GM03348 (cell line): ENCODE data around the gene NDUFS6.
"Not testable (repeated sequence)": the region's sequence is repeated elsewhere in the genome, so short reads cannot be mapped to it uniquely, and the experiment has no call there.

ENCODE experiments used
- DNase-seq: peaks from one replicate; pipeline ENCODE4 v3.0.0; 2012; ENCODE audit warnings: low spot score

NDUFS6 gene

GRCh38 chr5:1798589-1798988 lies 2.6 kb upstream of the NDUFS6 start:
- DNase-seq = not testable (repeated sequence)

DNA sequence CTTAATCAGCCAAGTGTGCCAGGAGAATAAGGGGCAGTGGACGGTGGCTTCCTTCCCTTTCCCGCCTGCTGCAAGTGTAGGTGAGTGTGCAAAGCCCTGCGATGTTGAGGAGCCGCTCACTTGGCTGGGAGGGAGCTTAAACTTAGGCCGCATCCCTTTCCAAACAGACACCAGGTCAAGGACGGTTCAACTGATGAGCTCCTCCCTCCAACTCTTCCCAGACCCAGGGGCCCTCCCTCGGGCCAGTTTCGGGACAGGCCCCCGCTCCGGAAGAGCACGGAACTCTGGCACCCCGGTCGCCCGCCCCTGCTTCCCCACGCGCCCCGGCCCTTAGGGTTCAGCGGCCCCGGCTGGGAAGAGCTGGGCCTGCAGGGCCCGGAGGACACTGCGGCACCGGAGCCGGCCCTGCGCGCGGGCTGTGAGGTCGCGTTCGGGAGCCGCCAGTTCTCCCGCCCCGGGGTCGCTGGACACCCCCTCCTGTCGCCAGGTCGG lies 2.1 kb upstream of the NDUFS6 start:
- peak; percentile 62 for DNase-seq

DNA sequence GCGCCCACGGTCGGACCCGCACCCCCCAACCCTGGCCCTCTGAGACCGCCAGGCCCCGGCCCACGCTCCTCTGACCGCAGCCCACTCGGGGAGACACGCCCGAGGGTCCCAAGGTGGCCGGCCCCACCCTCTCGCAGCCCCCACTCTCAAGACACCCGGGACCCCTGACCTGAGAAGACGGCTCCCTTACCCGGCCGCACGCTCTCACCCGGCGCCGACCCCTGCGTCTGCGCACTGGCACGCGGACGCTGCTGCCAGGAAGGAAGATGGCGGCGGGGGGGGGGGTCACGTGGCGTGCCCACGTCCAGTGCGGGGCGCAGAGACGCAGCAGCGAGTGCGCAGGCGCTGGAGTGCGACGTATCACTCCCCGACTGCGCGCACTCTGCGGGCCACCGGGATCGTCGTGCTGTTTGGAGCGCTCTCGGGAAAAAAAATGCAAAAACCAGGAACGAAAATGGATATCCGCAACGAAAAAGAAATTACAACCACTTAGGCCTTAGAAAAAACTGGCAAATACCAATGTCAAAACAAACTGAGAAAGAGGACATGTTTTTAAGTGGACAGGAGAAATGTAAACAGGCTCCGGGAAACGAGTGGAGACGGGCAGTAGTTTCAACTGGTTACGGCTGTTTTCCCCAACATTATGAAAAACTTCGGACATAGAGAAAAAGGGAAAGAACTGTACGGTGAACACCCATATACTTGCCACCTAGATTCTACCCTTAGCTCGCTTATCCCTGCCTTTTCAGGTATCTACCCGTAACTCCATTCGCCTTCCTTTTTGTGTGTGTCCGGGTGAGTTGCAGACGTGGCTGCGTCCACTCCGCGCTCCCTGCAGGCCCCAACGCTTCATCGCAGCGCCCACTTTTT lies 1.4 kb upstream of the NDUFS6 start, which contains the start of gene MRPL36:
Gene MRPL36 (minus strand): TSS at position 236 of the 870 bp plus-strand sequence. CDS start 902 bp downstream, outside the sequence.
- peak; percentile 100 for DNase-seq

- no peak for DNase-seq
Observed at GRCh38 chr5:1800472-1801221, 560 bp upstream of the NDUFS6 start.

GRCh38 chr5:1801967-1802295 lies 724 bp downstream of the NDUFS6 start:
- no peak for DNase-seq

GRCh38 chr5:1803192-1803591 lies 2.0 kb downstream of the NDUFS6 start:
- no peak for DNase-seq

DNA sequence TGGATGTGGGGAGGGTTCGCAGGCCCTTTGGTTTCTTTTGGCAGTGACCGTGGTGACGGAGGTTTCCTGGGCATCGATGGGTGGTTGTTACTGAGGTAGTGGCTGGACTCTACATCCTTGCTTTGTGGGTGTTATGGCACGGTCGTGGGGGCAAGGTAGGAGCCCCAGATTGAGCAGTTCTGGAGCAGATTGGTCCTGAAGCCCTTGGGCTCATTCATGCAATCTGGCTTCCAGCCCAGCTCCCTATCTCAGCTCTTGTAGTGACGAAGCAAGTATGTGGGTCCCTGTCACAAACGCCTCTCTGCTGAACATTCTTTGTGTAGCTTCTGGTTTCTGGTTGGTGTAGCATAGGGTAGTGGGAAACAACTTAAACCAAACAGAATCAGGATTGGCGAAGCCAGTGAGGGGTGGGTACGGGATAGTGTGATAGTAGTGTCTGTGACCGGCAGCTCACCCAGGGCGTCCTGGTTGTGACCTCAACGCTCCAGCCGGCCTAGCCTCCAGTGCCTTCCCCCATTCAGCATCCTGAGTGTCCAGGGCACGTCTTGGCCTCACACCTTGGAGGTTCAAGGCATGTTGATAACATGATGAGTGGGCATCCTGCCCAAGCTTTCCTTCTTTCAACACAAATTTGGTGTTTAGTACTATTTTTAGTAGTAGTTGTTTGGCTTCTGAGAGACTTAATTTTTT lies 2.9 kb downstream of the NDUFS6 start:
- no peak for DNase-seq

DNA sequence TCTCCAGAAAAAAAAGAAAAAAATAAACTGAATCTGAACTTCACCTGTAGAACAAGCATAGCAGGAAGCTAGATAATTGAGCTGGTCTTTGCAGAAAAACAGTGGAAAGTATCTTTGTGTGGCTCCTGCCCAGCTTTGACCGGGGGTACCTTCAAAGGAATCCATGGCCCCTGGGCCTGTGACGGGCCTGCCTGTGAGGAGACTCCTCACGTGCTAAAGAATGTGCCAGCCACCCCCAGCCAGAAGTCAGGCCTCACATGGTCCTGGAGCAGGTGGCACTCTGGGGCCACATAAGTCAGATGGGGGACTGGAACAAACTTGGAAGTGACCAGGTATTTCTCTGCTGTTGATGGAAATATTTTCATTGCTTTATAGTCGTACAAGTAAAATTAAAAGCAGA lies 4.1 kb downstream of the NDUFS6 start:
- DNase-seq = no peak

- DNase-seq = no peak
Observed at GRCh38 chr5:1805736-1806135, 4.5 kb downstream of the NDUFS6 start.

DNA sequence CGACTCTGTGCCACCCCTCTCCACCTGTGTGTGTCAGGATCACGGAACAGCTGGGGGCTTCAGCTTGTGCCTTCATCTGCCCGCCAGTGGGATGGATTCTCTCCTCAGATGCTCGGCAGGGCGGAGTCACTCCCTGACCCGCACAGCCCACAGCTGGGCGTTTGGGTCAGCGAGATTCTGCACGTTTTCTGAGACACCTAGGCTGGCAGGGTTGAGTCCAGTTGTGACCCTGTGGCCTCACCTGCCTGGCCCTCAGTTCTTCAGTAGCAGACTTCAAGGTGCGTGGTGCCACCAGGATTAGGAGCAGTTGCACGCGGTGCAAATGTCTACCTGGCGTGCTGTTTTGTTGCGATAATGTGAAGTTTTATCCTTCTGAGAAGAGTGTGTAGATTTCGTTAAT lies 5.0 kb downstream of the NDUFS6 start:
- no peak for DNase-seq

DNA sequence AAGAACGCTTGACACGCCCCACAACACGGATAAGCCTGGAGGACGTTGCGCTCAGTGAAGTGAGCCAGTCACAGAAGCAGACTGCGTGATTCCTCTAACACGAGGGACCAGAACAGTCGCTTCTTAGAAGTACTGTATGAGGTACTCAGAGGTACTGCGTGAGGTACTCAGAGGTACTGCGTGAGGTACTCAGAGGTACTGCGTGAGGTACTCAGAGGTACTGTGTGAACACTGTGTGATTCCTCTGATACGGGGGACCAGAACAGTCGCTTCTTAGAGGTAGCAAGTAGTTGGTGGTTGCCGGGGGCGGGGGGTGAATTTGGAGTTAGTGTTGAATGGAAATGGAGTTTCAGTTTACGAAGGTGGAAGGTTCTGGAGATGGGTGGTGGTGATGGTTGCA lies 5.8 kb downstream of the NDUFS6 start:
- no peak for DNase-seq

DNA sequence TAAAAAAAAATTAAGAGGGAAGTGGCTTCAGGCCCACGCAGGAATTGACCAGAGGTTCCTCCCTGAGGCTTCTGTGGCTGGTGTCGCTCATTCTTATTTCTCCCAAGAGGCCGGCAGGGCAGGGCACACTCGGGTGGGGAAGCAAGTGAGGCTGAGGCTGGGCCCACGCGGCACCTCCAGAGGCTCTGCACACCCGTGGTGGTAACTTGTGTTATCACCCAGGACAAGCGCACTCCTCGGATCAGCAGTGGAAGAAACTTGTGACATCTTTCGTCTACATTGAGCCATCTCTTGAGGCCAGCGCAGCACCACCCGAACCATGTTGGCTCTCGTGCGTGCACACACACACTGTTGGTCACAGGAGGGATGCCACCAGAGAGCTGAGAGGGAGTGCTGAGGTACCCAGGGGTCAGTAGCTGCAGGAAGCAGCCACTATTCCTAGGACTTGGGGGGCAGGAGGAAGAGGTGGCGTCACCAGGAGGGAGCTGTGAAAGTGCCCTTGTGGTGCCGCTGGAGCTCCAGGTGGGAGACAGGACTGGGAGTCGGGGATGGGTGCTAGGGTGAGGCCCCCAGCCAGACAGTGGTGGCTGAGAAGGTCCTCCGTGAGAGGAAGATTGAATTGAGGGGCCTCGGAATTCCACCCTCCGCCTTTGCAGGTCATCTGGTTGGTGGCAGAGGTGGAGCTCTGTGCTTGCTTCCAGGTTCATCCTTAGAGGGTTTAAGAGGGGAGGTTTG lies 6.4 kb downstream of the NDUFS6 start:
- DNase-seq = no peak

DNA sequence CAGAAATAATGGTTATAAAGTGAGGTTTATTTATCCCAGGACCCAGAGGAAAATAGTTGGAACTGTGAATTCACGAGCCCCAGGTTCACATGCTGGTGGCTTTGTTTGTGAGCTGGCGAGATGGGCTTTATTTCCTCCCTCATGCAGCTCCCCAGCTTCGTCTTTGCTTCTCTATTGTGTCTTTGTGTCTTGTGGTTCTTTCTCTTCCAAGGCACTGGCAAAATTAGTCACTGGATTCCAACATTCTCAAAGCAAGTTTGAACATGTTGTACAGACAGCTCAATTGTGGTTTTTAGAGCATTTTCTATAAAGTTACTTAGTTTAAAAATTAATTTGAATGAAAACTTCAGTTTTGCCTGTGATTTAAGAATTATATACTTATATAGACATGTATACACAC lies 7.2 kb downstream of the NDUFS6 start:
- no peak for DNase-seq

GRCh38 chr5:1809416-1810035 lies 8.3 kb downstream of the NDUFS6 start:
- no peak for DNase-seq

- no peak for DNase-seq
Observed at GRCh38 chr5:1810581-1811101, 9.4 kb downstream of the NDUFS6 start.

GRCh38 chr5:1814183-1815020 lies 13.2 kb downstream of the NDUFS6 start:
- no peak for DNase-seq

- DNase-seq = no peak
Observed at GRCh38 chr5:1815071-1815786, 14.0 kb downstream of the NDUFS6 start.

GRCh38 chr5:1815881-1816292 lies 14.7 kb downstream of the NDUFS6 start:
- no peak for DNase-seq

- DNase-seq = not testable (repeated sequence)
Observed at GRCh38 chr5:1816495-1817089, 15.4 kb downstream of the NDUFS6 start.
